ENCODE measurements around the gene CAMK2D.

The CAMK2D gene

DNA sequence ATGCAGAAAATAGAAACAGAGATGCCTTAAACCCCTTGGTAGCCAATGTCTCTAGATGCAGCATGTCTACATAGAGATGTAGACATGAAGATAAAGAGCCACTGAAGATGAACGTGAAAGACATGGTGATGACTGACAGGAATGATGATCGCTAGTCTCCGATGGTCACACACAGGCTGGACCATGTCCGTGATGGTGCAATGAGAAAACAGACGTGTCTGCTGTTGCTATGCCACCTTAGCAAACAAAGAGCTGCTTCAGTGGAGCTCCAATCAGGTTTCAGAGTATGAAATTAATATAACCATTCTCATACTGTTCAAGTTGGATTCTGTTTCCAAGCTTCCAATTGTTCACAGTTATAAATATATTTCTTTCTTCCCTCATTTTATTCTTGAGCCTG is 256.5 kb downstream of the CAMK2D start:
- DNase-seq: no peak

DNA sequence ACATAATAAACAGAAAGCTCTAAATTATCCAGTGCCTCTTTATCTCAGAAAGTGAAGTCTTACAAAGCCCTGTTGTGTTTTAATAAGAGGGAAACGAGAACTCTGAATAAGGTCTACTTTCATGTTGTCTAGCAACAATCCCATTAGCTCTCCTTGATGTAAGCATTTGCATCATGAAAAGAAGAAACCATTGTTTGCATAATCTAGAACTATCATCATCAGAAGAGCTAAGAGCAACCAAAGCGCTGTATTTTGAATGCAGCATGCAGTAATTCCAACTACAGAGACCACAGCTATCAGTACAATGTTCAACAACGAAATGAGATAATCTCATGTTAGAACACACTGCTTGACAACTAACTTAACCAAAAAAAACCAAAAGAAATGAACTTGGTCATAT is 257.1 kb downstream of the CAMK2D start:
- DNase-seq: no peak

DNA sequence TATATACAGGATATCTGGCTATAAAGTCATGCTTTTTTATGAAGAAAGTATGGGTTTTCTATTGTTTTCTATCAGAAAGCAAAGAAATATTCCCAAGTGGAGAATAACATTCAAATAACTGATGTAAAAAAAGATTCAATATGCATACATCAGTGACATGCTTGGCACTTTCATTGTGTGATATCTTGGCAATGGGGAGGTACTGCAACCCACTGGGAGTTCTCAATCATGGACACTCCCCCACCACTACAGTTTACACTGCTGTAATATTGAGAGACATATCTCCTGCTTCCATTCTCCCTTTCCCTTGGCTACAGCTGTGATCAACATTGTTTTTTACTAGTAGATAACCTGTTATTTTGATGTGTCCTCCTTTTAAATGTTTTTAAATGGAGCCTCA is 257.8 kb downstream of the CAMK2D start:
- no peak for DNase-seq

DNA sequence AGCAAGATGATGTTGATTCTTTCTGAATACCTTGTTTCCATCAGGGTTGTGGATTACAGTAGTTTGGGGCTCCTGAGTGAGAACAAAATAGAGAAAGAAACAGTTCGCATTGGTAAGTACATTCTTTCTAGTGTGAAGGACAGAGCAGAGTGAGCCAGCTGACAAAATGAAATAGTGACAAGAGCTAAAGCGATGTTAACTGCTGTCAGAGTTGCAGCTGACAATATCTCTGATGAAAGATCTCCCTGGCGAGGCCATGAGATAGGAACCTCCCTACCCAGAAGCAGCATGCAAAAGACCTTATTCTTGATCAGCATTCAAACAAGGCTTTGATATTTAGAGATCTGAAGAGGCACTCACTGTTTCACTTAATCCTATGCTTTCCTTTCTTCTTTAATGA is 258.6 kb downstream of the CAMK2D start:
- no peak for DNase-seq

DNA sequence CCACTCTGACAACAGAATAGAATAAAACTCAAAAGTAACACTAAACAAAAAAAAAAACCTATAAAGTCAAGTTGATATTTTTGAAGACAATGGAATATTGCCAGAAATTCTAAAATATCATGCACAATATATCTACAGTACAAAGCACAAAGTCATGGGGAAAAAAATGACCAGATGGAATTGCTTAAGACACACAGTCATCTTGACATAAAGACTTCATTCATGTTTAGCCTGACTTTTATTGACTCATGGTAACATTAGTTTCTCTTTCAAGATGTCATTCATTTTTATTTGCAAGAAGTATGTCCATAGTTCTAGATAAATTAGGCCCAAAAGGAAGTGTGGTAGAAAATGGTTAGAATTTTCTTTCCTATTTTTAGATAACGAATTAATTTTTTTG is 259.1 kb downstream of the CAMK2D start:
- no peak for DNase-seq

DNA sequence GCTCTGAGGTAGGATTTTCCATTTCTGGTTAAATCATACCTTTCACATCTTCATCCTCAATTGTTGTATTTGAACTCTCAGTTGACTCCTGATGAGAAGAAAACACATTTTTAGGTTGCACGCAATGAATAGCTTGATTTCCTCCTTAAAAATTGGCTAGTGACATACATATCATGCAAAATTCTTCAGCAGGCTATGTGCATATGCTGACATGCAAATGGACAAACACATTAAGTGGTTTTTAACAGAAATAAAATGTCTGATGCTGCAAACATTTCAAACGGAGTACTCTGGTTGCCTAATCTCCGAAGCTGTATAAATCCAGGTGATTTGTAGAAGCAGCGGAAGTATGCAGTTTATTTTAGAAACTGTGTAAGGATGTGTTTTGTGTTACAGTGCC is 261.1 kb downstream of the CAMK2D start:
- no peak for DNase-seq

DNA sequence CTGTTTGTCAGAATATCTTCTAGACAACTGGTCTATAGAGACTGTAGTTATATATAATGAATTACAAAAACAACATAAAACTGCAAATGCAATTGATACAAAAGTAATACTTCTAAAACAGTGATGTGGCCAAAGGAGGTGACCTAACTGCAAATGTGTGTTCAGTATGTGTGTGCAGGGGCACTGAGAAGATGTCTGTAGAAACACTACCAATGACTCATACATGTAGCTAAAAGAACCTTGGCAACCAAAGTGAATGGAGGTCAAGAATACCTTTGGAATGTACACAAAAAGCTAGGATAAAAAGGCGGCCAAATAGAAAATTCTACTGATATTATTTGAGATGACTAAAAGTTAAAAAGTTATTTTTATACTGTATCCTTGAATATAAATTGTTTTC is 261.8 kb downstream of the CAMK2D start:
- no peak for DNase-seq

DNA sequence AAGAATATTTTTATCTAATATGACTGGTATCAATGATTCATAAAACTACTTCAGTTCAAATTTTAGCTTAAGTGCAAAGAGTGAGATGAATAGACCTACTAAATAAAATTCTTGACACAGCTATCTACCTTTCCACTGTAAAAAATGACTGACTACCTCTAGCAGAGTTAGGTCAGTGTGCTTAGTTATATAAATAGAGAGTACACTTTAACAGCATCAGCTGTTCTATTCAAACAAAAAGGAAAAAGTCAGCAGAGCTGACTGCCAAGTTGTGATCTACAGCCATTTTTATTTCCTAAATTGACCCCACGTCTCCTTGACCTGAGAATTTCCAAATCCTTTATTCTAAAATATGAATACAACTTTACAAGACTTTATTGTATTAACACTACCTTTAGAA is 262.4 kb downstream of the CAMK2D start:
- DNase-seq: no peak

DNA sequence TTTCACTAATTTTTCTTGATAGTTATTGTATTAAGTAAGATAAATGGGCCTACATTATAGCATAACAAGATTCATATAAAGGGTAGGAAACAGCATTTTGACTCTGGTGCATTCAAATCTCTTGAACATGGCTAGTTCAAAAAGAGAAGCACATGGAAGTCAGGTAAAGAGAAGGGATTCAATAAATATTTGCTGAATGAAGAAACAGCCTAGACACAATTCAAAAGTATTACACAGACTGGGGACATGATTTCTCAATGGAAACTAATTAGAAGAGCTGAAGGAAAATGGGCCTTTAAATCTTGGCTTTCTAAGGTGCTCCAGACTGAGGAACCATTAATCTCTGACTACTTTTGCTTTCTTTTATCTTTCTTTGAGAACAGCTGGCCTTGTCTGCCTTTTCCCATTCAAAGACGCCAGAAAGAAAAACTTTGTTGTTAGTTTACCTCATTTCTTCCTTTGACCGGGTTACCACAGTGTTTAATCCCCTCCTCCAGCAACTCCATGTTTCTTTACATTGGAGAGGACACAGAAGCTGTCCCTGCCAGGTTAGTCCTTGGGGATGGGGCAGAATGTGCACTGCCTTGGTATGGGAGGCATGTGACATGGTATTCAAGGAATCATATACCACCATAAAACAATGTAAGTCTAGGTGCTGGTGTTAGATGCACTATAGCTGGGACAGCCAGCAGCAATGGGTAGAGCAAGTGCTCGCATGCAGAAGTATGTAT is 264.2 kb downstream of the CAMK2D start:
- no peak for DNase-seq

DNA sequence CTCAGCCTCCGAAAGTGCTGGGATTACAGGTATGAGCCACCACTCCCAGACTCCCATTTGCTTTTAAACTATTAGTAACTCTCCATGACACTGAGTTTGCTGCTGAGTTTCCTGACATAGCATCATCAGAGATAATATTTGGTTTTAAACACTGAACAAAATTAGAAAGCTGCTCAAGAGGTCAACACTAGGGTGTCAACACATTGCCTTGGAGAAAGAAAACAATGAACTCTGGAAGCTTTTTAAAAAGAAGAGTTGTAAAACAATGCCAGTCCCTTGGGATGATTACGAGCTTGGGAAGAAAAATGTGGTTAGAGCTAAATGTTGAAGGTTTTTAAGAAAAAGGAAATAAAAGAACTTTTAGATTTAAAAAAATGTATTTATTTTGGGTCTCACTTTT is 264.8 kb downstream of the CAMK2D start:
- no peak for DNase-seq

DNA sequence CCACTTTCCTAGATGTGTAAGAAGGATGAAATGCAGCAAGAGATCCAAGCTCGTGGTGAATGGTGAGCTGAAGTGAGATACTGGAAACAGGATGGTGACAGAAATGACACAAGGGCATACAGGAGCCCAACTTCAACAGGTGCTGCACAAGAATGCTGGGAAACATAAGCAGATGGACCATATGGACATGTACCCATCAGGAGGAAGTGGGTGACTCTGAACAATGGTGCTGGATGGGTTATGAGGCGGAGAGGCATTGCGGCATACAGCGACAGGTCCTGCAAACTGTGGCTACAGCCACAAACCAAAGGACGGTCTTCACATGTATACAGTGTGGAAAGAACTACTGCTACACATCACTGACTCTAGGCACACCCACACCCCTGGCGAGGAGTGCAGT is 265.7 kb downstream of the CAMK2D start:
- DNase-seq: no peak

DNA sequence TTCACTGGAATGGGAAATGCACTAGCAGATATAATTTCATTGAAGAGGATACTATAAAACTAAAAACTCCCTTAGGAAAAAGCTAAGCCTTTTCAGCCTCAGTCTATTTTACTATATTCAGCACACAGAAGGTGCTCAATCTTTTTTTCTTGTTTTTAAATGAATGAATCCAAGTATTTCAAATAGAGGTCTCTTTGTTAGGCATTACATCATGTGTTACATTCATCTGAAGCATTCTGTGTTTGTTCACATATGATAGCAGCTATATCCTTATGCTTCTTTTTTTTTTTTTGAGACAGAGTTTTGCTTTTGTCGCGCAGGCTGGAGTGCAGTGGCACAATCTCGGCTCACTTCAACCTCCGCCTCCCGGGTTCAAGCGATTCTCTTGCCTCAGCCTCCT is 278.4 kb downstream of the CAMK2D start:
- DNase-seq: no peak

DNA sequence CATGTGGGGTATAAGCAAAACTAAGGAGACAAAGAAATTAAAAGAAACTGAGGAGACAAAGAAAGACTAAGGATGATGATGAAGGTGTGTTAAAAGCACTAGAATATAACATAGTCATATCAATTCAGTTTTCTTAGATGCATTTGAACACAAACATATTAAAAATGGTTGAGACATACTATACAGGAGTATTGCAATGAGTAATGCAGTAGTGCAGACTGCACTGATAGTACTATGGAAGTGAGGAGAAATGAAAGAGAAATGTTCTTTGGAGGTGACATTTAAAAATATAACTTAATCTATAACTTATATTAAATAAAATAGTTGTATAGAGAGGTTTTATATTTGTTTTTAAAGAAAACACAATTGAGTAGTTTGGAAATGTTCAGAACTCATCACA is 279.2 kb downstream of the CAMK2D start:
- DNase-seq: no peak

DNA sequence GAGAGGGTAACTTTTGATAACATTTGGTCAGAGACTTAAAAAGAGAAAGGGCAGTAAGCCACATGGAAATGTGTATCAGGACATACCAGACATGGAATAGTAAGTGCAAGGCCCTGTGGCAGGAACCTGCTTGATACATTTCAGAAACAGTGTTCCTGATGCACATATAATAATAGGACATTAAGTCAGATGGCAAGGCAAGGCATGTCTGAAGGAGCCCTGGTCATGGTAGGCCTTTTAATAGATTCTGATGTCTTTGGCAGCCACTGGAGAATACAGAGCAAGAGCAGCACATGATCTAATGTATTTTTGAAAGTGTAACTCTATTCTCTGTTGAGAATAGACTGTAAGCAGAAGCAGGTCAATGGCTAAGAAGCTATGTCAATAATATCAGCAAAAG is 279.7 kb downstream of the CAMK2D start:
- DNase-seq: no peak

DNA sequence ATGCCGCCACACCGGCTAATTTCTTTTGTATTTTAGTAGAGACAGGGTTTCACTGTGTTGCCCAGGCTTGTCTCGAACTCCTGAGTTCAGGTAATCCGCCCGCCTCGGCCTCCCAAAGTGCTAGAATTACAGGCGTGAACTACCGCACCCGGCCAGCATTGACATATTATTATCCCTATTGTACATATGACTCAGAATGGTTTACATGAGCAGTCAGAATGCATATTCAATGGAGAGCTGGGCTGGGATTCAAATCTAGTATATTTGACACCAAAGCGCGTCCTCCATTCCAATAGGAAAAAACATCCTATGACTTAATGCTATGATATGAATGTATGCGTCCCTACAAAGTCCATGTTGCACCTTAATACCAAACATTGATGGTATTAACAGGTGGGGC is 281.4 kb downstream of the CAMK2D start:
- no peak for DNase-seq

DNA sequence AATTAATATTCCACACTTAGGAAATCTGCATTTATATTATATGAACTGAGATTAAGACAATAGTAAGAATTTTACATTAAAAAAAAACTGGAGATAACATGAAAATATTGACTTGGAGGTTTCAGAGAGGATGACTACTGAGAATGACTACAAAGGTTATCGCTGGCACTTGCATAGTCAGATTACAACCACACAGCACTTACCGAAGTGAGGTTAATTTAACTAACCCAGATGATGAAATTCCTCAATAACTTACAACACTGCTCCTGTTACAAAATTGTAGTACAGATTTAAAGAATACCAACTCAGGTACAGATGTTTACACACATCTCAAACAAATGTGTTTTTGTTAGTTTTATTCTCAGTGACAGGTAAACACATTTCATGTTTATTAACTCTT is 283.5 kb downstream of the CAMK2D start:
- no peak for DNase-seq

DNA sequence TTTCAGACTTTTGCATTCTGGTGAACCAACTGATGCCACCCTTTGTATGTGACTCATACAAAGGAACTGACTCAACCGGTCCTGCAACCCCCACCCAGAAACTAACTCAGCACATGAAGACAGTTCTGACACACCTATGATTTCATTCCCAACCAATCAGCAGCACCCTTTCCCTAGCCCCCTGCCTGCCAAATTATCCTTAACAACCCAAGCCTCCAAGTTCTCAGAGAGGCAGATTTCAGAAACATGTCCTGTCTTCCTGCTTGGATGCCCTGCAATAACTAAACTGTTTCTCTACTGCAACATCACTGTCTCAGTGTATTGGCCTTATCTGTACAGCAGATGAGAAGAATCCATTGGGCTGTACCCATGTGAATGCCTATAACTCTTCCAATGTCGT is 284.7 kb downstream of the CAMK2D start:
- DNase-seq: no peak

DNA sequence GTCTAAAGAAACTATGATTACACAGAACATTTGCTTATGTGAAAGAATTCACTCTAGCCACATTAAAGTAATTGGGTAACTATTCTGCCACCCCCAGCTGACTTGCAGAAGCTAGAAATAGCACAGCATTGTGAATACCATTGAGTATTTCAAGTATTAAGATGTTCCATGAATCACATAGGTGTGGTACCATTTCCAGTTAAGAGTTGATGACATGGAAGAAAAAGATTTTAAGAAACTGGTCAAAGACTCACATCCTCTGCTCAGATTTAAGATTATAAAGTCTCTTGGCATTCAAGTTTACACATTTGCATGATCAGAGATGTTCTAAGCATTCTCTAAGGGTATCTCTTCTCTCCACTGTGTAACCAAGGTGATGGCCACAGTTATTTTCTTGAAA is 287.5 kb downstream of the CAMK2D start:
- DNase-seq: no peak

DNA sequence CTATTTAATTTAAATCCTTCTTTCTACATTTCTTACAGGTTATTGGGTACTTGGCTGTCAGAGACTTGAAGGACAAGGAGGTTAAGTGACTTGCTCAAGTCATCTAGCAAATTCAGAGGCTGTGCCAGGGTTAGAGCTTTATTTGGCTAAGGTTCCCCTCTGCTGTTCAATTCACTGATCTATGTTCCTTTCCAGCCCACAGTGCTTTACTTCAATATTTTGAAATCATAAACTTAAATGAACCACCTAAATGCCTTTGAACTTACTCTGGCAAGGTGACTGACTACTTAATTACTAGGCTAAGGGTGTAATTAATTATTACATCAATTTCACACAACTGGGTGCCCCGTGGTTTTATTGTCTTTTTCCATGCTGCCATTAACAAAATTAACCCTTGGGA is 288.7 kb downstream of the CAMK2D start:
- no peak for DNase-seq

DNA sequence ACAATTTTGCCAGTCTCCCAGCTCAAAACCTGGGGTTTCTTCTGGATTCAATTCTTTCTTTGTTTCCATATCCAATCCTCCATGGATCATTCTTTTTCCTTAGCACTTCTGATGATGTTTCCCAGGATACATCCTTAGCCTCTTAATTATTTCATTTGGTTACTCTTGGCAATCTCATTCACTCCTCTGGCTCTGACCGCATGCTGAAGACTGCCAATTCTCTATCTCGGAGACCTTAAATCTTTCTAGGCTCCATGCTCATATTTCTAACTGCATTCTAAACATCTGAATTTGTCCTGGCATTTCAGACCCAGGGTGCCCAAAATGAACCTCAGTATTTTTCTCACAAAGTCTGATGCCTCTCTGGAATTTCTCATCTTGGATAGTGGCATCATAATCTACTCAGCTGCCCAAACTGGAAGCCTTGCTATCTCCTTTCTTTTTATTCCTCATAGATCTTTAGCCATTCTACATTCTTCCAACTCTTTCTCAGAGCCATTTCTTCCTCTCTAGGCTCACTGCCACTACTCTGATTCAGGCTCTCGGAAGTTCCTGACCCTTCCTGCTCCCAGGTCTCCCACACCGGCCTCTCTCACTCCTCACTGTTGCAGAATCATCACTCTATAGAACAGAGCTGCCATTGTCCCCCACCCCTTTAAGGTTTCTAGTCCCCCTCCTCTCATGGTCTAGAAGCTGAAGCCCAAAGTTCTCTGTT is 290.2 kb downstream of the CAMK2D start:
- no peak for DNase-seq

DNA sequence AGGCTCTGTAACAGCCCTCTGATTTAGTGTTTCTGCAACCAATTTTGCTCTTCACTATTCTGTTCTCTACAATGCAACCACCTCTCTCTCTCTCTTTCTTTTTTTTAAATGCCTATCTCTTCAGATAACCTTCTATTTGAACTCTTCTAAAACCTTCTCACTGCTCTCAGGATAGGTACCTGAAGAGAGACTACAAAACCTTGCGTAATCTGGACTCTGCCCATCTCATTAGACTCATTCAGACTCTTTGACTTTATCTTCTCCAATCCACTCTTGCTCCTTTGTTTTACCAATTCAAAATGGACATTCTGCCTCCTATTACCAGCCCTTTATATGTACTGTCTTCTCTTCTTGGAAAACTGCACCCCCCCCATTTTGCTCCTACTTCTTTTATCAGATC is 291.6 kb downstream of the CAMK2D start:
- DNase-seq: no peak

DNA sequence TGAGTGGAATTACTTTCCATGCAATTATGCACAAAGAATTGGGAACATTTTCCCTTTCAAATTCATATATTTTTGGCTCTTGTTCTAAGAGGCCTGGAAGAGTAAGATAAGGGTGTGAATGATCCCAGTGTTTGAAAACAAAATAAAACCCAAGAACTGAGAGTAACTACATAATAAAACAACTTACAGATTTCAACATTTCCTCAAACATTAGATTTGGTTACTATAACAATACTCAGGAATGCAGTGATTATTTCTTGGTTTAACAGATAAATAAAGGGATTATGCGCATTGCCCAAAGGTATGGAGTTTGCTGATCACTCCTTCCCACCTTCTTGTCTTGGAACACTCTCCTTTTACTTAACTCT is 292.5 kb downstream of the CAMK2D start:
- DNase-seq: no peak

DNA sequence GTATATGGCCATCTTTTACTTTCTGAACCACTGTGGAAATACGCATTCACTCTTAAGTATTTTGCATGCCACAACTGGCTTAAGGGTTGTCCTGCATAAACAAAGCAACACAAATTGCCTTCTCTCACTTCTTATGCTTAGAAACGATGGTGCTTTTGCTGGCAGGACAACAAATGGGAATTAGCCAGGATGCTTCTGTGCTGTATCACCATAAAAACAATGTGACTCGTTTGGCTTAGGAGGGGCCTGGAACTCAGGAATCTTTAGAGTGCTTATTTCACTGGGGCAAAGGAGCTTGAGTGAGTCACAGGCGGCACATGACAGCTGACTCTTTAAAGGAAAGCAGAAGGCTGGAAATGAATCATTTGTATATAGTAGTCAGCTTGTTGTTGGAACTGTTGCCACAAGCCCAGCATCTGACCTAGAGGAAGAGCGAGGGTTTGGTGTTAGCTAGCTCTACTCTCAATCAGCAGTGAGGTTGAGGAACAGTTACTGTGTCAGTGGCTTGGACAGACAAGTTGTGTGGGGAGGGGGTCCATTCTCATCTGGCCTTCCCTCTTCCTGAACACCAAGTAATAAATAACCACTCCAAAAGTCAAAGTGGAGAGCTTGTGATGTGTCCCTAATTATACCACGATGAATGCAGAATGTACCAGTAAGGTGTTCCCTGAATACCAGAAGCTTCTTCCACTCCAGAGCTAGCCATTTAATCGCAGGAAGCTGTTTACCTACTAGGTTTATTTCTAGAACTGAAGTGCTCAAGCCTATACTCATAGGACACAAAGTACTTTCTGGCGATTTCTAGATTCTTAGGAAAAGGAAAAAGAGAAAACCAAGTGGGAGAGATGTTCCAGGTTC is 293.1 kb downstream of the CAMK2D start:
- no peak for DNase-seq

DNA sequence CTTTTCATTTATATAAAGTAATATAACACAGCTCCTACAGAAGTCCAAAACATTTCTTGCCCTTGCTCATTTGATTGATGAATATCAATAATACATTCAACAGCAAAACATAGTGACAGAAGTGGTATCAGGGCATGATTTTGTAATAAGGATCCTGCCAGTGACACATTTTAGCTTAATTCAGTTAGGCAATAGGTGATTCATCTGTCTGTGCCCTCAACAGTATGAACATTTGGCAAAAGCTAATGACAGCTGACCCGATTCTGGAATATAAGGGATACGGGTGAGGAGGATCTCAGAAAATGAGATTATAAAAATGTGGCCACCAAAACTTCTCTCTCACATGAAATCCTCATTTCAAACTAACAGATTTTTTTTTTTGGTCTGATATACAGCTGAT is 294.0 kb downstream of the CAMK2D start:
- no peak for DNase-seq

Data from stimulated activated naive CD4-positive, alpha-beta T cell (primary cell).